Stromal cell of bone marrow (primary cell): ENCODE data around the gene LONRF2.

ENCODE experiments used
- DNase-seq: peaks from one replicate; pipeline ENCODE4 v3.0.0-alpha.2; 2012; ENCODE audit warnings: low read depth

The LONRF2 gene

GRCh38 chr2:100275200-100275589 is 47.1 kb downstream of the LONRF2 start:
- no peak for DNase-seq

GRCh38 chr2:100274566-100275199 is 47.6 kb downstream of the LONRF2 start:
- DNase-seq: no peak

GRCh38 chr2:100274076-100274475 is 48.2 kb downstream of the LONRF2 start:
- DNase-seq: no peak

GRCh38 chr2:100273387-100273786 is 48.9 kb downstream of the LONRF2 start:
- no peak for DNase-seq

- no peak for DNase-seq
Observed at GRCh38 chr2:100272841-100273329, 49.4 kb downstream of the LONRF2 start.

GRCh38 chr2:100271210-100271609 is 51.1 kb downstream of the LONRF2 start:
- DNase-seq: no peak

- no peak for DNase-seq
Observed at GRCh38 chr2:100270381-100271146, 51.7 kb downstream of the LONRF2 start.

- no peak for DNase-seq
Observed at GRCh38 chr2:100269889-100270288, 52.4 kb downstream of the LONRF2 start.

- no peak for DNase-seq
Observed at GRCh38 chr2:100268986-100269385, 53.3 kb downstream of the LONRF2 start.

GRCh38 chr2:100267751-100268150 is 54.5 kb downstream of the LONRF2 start:
- no peak for DNase-seq

GRCh38 chr2:100266126-100266525 is 56.2 kb downstream of the LONRF2 start:
- no peak for DNase-seq

- no peak for DNase-seq
Observed at GRCh38 chr2:100265226-100265625, 57.1 kb downstream of the LONRF2 start.

- no peak for DNase-seq
Observed at GRCh38 chr2:100264651-100265050, 57.6 kb downstream of the LONRF2 start.

GRCh38 chr2:100264121-100264520 is 58.2 kb downstream of the LONRF2 start:
- no peak for DNase-seq

- peak; percentile 24 for DNase-seq
Observed at GRCh38 chr2:100262555-100263320, 59.6 kb downstream of the LONRF2 start.

- no peak for DNase-seq
Observed at GRCh38 chr2:100262046-100262445, 60.3 kb downstream of the LONRF2 start.

GRCh38 chr2:100260712-100261620 is 61.3 kb downstream of the LONRF2 start:
- DNase-seq: peak; percentile 59

GRCh38 chr2:100259106-100259505 is 63.2 kb downstream of the LONRF2 start:
- no peak for DNase-seq

- DNase-seq: peak; percentile 13
Observed at GRCh38 chr2:100257939-100258338, 64.4 kb downstream of the LONRF2 start.

GRCh38 chr2:100256849-100257248 is 65.5 kb downstream of the LONRF2 start:
- DNase-seq: no peak

- no peak for DNase-seq
Observed at GRCh38 chr2:100256416-100256815, 65.9 kb downstream of the LONRF2 start.
